HG03025 (cell line): Measurements from ENCODE around the gene ECSCR.
"Not testable (repeated sequence)": the region's sequence is repeated elsewhere in the genome, so short reads cannot be mapped to it uniquely, and the experiment has no call there.

Experiments
- ATAC-seq: cut with Tn5 transposase; IDR thresholded peaks from one replicate; pipeline ENCODE4 v1.9.1; 2021; ENCODE audit warnings: mild to moderate bottlenecking, moderate library complexity; ENCODE audit not compliant: unreplicated experiment, low FRiP score

The ECSCR gene

DNA sequence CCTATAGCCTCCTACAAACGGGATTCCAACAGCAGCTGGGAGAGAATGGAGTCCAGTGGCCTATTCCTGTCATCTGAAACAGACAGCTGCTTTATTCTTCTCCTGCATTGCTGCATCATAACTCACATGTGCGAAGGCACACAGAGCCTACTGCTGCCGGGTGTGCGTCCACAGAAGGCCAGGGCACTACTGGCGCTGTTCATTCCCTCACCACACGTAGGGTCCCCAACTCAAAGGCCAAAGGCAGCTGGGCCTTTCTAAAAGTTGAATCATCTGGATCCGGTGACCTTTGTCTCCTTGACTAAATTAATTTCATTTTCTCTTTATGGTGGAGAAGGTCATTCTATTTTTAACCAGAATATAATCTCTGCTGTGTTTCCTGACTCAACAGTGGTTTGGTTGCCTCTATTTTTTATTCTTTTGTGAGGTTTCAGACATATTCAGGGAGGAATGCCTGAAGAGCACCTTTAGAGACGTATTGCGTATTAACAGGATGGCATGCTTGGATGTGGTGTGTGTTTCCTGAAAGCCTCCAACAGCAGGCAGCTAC, 47.9 kb downstream of the ECSCR start:
- ATAC-seq, result no peak

DNA sequence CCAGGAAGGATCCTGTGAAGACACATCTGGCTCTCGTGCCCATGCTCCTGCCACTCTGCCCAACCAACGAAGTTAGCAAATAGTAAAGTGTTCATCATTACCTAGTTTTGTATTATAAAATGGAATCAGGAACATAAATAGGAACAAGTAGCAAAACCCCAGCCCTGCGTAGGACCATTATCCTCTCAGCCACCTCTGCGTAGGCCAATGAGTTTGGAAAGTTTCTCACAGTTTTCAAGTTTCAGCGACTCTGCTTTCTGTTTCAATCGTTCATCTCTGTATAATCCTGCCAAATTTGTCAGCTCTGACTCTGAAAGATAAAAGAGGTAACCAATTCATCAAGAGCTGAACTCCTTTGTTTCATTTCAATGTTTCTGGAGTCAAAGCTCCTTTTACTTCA, 48.6 kb downstream of the ECSCR start:
- no peak for ATAC-seq

DNA sequence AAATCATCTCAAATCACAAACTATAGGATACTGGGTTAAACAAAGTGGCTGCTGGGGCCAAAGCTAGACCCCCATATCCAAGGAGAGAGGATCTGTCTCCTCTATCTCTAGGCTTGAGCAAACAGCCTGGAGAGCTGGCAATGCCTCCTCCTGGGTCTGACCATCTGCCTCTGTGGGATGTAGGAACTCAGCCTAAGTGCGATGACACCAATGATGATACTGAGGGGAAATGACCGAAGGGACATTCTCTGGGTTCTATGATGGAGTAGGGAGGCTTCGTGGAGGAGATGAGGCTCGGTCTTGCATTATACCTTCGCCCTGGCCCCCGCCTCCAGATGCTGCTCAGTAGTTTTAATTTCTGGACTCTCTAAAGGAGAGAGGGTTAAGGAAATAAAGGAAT, 49.4 kb downstream of the ECSCR start:
- ATAC-seq, result no peak

DNA sequence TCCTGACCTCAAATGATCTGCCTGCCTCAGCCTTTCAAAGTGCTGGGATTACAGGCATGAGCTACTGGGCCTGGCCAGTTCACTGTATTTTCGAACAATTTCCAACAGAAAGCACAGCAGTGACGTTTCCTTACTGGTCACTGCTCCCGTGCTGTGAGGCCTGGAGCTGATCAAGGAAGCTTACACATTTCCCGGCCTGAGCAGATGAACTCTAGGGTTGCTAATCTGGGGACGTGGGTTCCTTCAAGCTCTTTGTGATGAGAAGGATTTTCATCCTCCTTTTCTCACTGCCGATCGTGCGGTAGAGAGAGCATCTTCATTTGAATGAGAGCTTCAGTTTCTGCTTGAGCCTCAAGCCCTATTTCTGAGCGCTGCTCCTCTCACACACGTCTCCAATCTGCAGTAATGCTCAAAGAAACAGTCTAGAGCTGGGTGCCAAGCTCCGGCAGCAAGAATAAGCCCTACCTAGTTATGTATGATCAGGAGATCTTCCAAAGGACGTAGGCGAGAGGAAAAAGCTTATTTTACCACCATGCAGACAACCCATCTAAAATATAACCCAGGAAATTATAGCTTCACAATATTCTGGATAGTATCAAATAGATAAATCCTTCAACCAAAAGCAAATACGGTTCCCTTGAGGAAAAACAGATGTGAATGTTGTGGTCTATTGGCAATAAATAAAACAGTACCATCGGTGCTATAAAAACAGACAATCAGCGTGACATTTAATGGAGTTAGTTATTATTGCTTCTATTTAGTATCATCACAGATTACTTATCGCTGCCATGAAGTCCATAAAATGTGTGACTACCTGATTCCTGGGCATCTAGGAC, 51.3 kb downstream of the ECSCR start:
- no peak for ATAC-seq

DNA sequence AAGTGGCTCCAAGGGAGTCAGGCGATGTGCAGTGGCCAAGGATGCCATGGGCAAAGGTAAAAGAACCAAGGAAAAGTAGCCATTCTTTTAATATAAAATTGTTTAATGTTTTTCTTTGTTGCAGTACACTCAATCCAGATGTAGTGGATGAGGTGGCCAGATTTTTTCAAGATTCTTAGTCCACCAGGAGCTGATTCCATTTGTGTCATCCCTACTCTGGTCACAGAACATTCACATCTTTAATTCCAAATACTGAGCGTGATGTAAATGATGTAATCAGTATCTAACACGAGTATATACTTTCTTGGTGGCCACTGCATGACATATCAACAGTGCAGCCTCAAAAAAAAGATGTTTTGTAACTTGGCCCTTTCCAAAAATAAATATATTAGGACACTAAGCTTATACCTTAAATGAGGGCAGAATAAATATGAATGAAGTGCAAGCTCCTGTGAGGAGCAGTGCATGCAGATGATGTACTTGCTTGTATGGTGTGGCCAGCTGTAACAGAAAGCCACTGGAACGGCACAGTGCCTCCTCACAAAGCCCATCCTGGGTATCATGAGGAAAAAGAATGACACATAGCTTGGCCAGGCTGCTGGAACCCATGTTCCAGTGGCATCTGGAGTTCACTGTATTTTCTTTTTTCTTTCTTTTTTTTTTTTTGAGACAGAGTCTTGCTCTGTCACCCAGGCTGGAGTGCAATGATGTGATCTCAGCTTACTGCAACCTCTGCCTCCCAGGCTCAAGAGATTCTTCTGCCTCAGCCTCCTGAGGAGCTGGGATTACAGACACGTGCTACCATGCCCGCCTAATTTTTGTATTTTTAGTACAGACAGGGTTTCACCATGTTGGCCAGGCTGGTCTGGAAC, 52.2 kb downstream of the ECSCR start:
- ATAC-seq, result no peak

DNA sequence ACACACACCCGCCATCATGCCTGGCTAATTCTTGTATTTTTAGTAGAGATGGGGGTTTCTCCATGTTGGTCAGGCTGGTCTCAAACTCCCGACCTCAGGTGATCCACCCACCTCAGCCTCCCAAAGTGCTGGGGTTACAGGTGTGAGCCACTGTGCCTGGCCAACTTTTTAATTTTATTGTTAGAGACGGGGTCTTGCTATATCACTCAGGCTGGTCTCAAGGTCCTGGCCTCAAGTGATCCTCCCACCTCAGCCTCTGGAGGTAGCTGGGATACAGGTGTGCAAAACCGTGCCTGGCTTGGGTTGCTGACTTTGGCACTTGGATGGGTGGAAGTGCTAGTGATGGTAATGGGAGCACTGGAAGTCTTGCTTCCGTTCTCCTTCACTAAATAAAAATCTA, 53.4 kb downstream of the ECSCR start:
- ATAC-seq, result not testable (repeated sequence)

DNA sequence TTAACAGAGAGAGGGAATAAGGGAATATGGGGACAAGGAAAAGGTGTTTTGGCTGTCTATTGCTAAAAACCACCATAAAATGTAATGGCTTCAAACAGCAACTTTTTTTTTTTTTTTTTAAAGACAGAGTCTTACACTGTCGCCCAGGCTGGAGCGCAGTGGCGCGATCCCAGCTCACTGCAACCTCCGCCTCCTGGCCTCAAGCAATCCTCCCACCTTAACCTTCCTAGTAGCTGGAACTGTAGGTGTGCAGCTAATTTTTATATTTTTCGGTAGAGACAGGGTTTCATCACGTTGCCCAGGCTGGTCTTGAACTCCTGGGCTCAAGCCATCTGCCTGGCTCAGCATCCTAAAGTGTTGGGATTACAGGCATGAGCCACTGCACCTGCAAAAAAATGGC, 54.4 kb downstream of the ECSCR start:
- ATAC-seq, result no peak

DNA sequence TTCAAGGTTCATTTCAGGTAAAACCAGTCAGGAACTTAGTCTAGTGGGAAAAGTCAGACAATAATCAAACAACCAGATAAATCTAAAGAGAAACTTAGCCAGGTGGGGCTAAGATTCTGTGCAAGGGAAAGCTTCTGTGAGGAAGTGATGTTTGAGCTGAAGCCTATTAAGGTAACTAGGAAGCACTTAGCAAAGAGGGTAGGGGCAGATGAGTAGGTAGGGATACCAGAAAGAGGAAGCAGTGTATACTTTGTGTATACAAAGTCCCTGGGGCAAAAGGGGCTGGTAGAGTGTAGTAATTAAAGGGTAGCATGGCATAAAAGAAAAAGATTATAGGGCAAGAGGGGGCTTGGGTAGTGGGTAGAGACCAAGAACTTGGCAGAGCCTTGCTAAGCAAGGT, 55.0 kb downstream of the ECSCR start:
- no peak for ATAC-seq

DNA sequence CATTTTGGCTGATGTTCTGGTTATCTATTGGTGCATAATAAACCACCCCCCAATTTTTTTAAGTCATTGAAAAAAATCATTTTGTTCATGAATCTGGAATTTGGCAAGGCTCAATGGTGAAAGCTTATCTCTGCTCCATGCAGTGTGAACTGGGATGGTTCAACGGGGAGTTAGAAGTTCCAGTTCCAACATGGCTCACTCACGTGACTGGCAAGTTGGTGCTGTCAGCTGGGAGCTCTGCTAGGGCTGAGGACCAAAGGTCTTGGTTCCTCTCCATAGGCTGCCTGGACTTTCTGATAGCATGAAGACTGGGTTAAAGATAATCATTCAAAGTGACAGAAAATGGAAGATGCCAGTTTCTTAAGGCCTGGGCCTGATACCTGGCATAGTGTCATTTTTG, 55.6 kb downstream of the ECSCR start:
- ATAC-seq, result no peak

DNA sequence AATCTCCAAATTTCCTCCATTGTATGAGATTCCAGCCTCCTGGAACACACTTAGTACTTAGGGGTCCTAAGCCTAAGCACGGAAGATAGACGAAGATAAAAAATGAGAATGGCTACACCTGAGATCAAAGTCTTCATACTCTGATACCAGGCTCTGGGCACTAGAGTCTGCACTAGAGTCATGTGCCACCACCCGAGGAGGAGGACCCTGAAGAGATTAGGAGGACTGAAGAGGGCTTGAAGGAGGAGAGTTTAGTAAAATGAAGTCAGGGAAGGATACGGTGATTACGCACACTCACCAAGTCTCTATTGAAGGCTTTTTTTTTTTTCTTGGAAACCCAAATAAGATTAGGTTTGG, 58.1 kb downstream of the ECSCR start:
- ATAC-seq, result no peak

DNA sequence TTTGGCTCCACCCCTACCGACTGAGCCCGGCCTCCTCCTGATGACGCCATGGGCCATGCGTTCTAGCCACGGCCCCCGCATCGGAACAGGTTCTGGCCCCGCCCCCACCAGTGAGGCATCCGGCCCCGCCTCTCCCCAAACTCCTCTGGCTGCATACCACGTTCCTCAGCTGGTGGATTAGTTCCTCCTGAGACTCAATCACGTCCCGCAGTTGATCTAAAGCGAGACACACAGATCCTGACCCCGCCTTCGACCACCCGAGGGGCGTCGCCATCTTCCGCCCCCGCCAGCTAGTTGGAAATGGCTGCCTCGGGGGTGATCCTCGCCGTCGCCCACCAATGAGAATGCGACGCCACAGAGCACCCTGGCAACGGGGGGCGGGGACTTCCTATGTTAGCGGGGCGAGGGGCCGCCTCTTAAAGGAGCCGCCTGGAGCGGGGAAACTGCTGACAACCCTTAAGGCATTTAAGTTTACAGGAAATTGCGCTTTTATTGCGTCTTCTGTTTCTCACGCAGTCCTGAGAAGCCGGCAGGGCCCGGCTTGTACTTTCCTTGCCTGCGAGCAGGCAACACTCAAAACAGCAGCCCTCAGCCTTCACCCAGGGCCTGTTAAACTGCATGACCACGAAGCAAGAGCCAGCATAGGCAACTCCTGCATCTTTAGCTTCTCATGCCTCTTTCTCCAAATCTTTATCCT, 58.6 kb downstream of the ECSCR start, which contains the start of gene SPATA24:
SPATA24 (minus strand) TSS at position 303 of the 697 bp plus-strand sequence; CDS start at position 274, 29 bp downstream.
- peak; percentile 76 for ATAC-seq

DNA sequence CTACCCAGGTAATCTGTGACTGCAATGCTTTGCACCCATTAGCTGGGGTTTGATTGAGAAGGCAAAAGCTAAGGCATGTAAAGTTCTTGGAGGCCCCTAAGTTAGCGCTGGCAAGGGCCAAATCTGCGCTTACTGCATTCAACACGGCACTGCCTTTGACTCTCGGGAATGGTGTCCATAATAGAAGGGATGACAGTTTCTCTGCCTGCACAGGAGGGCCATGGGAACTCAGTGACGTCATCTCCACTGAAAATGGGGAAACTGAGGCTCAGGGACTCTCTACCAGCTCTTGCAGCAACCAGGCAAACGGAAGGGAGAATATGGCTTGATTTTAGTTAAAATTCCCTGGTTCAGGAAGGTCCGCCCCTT, 59.1 kb downstream of the ECSCR start:
- ATAC-seq, result no peak

DNA sequence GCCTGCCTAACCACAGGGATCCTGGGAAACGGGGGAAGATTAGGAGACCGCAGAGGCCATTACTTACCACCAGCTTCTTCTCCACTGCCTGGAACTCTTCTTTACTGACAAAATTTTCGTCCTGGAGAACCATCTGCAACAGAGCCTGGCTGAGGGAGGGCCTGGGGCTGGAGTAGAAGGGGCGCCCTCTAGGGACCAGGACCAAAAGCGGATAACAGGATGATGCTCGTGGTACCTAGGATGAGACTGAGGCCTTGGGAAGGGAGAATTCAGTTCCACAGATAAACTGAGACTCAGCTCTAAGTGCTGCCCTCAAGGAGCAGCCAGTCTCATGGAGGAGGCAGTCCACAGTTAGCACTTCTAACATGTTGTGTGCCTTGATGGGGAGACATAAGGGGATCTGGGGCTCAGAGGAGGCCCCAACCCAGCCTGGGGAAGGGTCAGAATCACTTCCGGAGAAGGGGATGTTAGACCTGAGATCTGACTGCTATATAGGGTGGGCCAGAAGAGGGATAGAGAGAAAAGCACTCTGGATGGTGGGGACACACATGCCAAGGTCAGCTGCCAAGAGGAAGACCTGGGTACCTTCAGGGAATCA, 59.9 kb downstream of the ECSCR start:
- ATAC-seq, result no peak

DNA sequence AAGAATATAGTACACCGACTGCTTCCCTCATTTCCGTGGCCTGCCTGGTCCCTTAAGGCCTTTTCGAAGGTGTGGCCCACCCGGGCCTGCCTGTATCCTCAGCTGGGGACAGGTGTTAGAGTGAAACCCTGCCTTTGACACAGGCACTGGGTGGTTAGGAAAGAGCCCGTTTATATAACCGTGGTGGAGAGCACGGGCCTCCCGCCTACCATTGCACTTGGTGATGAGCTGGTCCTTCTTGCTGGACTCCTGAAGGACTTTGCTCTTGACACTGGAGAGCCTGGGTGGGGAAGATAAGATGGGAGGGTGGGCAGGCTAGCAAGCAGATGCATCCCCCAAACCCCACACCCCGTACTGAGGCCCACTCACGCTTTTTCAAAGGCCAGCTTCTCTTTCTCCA, 61.0 kb downstream of the ECSCR start:
- ATAC-seq, result no peak

DNA sequence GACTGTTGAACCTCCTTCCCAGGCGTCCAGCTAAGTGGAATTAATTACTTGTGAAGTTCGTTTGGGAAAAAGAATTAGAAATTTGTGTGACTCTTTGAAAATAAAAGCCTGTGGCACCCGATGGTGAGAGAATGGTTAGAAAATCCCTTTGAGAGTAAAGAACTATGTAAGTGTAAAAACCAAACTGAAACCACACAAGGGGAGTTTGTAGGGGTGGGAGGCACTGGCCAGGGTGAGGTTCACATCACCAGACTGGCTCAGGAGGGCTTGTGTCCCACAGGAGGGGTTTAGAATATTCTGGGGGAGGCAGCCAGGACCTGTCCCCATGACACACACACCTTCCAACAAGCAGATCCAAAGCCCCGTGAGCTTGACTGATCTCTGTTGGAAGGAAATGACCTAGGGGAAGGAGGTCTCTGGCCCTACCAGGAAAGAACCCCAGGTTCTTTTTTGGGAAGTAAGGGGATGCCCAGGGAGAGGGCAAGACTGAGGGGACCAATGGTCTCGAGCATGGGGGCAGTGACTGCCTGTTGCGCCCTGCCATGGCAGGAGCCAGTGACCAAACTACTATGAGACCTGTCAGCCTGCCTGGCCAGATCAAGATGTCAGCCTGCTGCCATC, 62.9 kb downstream of the ECSCR start:
- ATAC-seq, result no peak
